Cerebellar cortex (tissue), 1 donor: ENCODE data around the gene TOMT.
A peak's percentile ranks its signal among the peaks of the same experiment; 100 is the strongest.

ENCODE experiments used
- DNase-seq: peaks from one replicate; pipeline ENCODE4 v3.0.0-alpha.2; 2015; ENCODE audit warnings: low spot score

TOMT gene

DNA sequence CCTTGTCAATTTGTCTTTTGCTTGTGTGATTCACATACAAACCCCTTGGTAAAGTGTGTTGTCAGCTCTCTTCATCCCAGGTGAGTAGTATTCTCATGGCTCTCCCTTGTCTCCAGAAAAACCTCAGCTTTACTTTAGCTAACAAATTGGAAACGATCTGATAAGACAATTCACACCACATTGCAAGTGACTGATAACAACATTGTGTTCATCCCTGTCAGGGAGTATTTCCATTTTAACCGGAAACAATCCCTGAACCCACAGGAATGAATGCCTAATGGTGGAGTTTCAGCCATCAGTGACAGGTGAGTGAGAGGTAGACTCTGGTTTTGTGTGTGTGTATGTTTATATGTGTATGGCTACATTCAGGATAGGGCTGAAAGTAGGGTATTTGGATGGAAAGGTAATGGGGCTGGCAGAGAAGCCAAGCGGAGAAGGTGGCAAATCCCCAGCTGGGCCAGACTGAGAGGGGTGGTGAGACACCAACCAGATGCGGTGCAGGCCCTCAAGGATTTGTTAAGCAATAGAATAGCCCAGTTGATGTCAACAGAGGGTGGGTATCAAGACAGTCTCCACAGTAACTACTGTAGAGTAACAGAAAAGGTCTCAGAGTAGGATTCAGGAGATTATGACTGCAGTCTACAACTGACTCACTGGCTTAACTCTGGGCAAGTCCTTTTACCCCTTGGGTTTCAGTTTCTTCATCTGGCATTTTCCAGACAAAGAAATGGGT, 17.5 kb upstream of the TOMT start:
- DNase-seq = no peak

GRCh38 chr11:72091292-72091691, 14.4 kb upstream of the TOMT start:
- peak; percentile 73 for DNase-seq

DNA sequence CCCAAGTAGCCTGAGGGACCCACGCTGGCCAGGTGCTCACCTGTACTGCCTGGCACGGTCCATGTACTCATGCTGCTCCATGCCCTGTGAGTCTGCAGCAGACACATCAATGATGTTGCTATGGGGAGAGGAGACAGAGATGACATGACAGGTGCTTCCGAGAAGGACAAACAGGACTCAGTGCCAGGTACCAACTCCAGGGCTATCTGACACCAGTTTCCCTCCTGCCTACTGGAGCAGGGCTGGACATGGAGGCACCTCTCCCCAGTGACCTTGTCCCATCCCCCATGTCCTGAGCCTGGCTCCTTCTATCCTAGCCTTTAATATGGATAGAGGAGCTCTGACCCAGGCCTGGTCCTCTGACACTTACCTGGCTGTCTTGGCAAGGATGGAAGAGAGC, 7.0 kb upstream of the TOMT start:
- no peak for DNase-seq

DNA sequence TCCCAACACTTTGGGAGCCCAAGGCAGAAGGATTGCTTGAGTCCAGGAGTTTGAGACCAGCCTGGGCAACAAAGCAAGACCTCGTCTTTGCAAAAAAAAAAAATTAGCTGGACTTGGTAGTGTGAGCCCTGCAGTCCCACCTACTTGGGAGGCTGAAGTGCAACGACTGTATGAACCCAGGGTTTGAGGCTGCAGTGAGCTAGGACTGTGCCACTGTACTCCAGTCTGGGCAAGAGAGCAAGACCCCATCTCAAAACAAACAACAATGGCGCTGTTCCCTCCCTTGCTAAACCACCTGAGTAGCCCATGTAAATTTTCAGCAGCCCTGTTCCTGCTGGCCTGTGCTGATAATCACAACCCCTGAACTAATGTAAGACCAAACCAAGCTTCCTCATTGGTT, 5.7 kb upstream of the TOMT start:
- DNase-seq = no peak

- no peak for DNase-seq
These were observed 5.3 kb upstream of the TOMT start for GRCh38 chr11:72100462-72100861.

DNA sequence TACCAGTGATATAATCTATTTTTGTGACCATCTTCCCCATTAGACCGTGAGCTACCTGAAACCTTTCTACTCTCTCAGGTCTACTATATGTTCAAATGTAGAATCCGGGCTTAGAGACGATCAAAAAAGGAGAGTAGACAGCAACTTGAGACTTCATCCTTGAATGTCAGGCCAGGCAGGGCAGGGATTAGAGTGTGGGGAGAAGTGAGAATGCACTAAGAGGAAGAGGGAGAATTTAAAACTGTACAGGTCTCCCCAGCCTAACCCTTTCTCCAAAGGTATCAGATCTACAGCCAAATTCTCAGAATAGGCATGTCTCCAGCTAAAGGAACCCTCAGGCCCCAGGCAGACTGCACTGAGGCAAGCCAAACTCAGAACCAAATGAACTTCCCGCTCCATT, 3.6 kb upstream of the TOMT start:
- no peak for DNase-seq

DNA sequence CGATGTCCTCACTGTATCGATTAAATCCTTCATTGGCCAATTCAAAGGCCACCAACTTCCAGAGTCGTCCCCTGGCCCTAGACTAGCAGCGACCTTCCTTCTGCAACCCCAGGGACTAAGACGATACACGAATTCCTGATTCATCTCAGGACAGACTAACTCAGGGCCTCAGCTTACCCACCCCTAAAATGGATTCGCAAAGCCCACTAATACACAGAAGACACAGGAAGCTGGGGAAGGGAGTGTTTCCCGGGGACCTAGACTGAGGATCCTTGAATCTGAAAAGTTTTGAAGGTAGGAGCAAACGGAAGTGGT, 3.1 kb upstream of the TOMT start:
- DNase-seq = no peak

DNA sequence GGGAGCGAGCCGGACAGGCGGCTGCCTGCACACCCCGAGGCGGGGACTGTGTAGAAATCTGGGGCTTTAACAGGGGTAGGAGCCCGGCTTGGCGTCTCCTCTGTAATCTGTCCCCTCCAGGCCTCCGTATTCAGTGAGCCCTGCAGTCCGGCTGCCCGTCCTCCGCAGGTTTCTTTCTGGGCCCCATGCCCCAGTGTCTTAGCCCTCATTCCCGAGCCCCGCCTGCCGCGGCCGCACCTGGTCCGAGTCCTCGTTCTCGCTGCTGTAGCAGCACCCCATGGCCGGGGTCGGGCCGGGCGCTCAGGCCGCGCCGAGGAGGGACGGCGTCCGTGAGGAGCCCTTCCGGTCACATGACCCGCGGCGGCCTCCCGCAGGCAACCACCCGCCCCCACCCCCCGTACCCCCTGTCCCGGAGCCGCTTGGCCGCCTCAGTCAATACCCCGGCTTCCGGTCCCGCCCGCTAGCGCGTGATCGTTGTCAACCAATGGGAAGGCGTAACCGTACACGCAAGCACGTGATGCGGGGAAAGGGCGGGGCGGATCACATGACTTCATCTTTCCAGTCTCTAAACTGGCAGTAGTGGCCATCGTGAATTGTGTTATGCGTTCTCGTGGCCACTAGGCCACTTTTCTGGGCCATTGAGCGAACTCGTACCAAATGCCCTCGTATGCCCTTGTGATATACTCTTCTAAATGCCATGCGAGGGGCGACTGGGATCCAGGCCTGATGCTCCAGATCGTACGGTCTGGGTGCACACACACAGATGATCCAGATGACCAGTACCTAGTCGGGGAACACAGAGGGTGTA, 2.6 kb upstream of the TOMT start, which contains the start of gene LAMTOR1:
LAMTOR1 (minus strand) TSS at position 352 of the 808 bp plus-strand sequence; CDS start at position 279, 73 bp downstream.
- DNase-seq = peak; percentile 99

GRCh38 chr11:72103754-72104167, 2.0 kb upstream of the TOMT start:
- no peak for DNase-seq

- no peak for DNase-seq
These were observed 5.8 kb downstream of the TOMT start for GRCh38 chr11:72111300-72112142.

- peak; percentile 100 for DNase-seq
These were observed 6.6 kb downstream of the TOMT start, which contains the start of gene ANAPC15 for GRCh38 chr11:72112143-72112977. Gene ANAPC15 (minus strand): TSS chr11:72112695. CDS start chr11:72111276, 1,419 bp downstream.

GRCh38 chr11:72112978-72113808, 7.5 kb downstream of the TOMT start:
- DNase-seq = no peak

GRCh38 chr11:72114570-72114969, 8.8 kb downstream of the TOMT start:
- DNase-seq = no peak

DNA sequence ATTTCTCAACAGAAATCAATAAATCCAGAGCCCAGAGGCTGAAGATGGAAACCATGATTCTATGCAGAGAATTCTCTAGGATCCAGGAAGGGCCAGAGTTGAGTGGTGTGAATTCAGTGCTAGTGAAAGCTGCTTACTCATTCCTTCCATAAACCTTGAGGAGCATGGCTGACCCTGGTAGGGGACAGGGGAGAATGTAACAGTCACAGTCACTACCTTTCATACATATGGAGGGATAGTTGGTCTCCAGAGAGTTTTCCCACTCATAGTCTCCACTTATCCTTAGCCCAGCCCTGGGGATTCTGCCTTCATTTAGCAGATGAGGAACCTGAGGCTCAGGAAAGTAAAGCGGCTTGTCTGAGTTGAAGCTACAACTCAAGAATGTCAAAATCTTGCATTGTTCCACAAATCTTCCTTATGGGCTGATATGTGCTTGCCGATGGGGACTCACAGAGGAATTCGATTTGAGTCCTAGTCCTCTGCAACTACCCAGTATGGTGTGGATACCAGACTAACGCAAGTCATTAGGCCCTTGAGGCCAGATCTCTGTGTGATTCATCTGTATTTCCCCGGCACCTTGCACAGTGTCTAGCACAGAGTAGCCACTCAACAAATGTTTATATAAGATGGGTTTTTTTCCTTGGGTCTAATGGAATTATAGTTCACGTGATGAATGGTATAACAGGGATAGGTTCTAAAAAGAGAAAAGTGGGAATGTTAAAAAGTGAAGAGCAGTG, 10.5 kb downstream of the TOMT start:
- DNase-seq = no peak

DNA sequence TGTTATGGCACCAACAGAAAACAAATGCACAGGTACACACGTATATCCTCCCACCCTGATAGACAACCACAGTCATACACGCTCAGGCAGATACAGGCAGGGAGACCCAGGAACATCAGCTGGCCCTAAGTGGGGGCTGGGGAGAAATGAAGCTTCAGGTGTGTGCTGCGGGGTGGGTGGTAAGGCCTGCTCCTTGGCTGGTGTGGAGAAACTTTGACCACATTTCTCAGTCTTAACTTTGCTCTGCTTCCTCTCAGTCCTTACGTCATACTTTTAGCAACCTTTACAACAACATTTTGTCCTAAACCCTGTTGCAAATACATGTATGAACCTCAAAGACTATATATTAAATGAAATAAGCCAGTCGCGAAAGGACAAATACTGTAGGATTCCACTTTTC, 13.5 kb downstream of the TOMT start:
- no peak for DNase-seq

DNA sequence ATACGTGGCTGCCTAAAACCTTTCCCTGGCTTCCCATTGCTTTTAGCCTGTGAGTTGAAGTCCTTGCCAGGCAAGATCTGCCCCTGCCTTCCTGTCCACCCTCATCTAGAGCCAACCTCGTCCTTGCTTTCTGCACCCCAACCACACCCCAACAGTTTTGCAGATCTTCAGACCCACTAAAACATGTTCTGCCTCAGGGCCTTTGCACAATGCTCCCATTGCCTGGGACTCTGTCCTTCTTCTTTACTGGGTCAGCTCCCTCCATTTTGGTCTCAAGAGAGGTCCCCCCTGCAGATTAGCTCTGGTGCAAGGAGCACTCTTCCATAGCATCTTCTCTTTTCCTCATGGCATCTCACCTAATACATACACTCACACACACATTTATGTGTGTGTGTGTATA, 15.2 kb downstream of the TOMT start:
- DNase-seq = no peak

DNA sequence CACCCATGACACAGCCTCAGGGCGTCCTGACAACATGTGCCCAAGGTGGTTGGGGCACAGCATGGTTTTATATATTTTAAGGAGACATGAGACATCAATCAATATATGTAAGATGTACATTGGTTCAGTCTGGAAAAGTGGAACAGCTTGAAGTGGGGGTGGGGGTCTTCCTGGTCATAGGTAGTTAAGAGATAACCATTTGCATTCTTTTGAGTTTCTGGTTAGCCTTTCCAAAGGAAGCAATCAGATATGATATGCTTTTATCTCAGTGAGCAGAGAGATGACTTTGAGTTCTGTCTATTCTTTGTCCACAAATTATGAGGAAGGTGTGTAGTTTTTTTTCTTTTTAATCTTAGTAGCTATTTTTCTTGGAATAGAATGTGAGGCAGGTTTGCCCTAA, 16.9 kb downstream of the TOMT start:
- no peak for DNase-seq

DNA sequence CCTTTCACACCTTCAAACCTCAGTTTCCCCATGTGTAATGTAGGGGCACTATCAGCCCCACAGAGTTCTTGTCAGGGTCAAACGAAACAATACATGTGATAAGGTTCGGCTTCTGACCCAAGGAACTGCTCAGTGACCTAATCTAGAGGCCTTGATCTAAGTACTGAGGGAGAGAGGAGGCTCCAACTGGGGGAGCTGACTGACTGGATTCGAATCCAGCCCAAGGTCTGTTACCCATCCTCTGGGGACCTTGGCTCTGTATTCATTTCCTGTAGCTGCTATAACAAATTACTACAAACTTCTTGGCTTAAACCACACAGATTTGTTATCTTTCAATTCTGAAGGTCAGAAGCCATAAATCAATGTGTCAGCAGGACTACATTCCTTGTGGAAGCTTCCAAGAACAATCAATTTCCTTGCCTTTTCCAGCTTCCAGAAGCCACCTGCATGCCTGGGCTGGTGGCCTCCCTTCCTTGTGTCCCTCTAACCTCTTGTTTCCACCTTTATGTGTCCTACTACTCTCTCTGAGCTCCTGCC, 17.5 kb downstream of the TOMT start:
- DNase-seq = no peak

GRCh38 chr11:72124046-72124445, 18.3 kb downstream of the TOMT start:
- no peak for DNase-seq

DNA sequence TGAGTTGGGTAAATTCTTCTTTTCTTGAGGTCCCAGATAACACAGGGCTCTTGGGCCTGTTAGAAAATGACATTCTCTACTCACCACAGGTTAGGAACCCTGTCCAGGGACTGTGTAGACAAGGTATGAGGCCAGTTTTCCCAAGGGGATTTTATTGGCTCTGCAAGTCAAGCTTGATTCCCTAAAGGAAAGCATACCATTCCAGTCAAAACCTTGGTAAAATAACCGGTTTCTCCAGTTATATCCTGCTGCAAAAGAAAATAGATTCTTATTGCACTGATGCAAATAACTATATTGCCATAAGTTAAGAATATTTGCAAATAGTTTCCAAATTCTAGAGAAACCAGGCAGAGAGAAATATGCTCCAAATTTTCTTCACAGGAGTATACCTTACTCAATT, 20.2 kb downstream of the TOMT start:
- DNase-seq = no peak
